Measurements from ENCODE around the gene PDE6C.

- no peak for TF ChIP-seq POLR2A (IDR thresholded peaks at IDR 0.05)
- no peak for TF ChIP-seq CTCF (IDR thresholded peaks at IDR 0.05)
These were observed 8.6 kb downstream of the PDE6C start for GRCh38 chr10:93620925-93621324.

Measured in esophagus squamous epithelium (tissue), 4 donors.